Activated CD4-positive, CD25-positive, alpha-beta regulatory T cell (primary cell): Measurements from ENCODE around the gene NHLH2.

Experiments used
- DNase-seq, 4 experiments: peaks; one replicate each; lab custom pipeline; 2025; lab: John Stamatoyannopoulos, UW

The NHLH2 gene

DNA sequence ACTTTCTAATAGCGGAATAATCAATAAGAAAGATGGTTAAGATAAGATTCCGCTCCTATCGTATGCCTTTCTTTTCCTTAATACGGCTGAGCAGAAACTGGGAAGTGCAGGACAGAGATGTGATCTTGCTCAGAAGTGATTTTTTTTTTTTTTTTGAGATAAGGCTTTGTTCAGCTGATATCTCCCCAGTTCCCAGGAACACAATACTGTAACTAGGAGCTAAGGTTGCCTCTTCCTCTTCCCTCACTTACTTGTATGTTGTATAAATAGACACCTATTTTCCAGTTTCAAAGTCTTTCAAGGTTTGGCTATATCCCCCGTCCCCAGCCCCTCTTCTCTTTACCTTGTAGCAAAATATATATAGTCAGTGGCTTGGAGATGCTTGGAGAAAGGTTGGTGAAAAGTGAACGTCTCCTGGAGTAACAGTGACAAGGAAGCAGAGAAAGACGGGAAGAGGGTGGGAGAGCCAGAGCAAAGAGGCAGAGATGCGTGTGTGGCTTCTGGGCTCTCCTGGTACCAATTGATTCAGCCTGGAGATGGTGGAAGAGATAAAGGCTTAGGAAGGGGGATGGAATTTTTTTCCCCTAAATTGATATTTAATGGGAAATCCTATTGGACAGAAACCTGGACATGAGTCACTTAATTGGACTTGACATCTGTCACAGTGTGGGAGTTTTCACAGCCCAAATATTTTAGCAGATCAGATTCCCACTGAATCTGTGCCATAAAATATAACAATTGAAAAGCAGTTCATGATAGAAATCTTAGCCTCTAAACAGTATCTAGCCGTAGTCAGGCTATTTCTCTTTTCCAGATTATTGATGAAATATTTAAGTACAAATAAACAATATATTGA lies at the start of gene NHLH2:
NHLH2 (minus strand) TSS at position 522 of the 856 bp plus-strand sequence. CDS start 2,754 bp downstream, outside the sequence.
- no peak for DNase-seq

DNA sequence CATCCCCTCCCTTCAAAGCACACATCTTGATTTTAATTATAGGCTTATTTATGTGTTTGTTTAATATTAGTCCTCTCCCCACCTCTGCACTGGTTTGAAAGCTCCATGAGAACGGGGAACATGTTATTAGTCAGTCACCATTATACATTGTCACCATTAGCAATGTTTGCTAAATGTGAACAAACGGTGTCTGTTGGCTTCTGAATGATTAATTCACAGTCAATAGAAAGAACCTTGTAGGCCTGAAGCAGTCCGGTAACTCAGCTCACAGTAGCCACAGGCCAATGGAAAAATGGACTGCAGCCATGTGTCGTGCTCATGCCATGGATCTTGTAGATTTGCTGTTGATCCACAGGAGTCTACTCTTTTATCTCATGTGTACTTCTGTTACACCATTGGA lies 49.7 kb upstream of the NHLH2 start:
- DNase-seq, result no peak

DNA sequence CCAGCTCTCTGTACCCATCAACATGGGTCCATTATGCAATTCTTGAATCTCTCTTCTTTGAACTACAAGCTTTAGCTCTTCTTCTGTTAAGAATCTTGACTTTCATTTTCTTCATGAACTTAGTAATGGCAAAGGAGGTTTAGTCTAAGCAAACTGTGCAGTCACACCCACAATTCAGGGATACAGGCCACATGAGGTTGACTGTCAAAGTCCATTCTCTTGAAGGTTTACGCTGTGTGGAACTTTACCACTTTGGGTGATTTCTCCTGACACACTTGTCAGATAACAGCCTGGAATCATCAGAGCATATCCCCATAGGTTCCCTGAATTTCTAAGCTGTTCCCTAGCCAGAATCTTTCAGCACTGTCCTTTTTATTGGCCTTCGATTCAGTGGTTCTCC lies 48.0 kb upstream of the NHLH2 start:
- no peak for DNase-seq

- DNase-seq, result no peak
These were observed 42.3 kb upstream of the NHLH2 start for GRCh38 chr1:115882913-115883902.

DNA sequence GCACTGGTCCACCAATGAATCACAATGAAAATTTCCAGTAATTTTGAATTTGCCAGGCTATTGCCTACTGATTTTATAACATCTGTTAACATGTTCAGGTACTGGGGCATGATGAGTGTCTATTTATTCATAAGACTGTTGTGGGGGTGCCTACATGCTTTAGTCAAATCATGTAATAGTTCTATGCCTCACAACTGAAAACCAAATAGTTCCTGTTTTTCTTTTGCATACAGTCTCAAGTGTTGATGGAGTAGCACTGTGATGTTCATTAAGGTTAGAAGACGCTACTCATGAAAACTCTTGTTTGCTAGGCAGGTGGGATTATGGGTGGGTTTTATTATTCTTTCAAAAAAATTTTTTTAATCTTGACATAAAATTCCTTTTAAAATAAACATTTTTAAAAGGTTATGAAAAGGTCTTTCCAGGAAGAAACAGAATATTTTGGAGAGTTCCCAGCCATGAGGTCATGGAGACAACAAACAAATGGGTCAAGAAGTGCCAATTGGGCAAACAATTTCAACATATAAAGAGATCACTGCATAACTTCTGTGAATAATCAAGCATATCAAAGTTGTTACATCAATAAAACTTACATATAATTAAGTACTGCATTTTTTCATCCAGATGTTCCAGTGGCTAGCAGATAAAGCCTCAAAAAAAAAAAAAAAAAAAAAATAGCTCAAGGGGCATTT lies 40.2 kb upstream of the NHLH2 start:
- DNase-seq, result no peak

DNA sequence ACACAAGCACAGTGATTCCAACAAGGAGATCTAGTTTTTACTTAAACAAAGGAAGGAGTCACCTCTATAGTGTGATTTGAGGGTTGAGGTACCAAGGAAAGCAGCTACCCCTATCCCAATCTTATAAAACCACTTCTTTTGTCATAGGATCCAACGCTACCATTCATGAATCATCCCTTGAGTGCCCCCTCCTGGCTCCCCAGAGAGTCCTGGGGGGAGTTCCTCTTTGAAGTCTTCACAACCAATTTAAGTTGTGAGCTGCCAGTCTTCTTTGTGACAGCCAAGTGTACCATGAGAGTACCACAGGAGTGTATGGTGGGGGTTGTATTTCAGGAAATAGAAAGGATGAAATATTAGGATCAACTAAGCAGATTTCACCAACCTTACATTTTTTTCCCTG lies 39.1 kb upstream of the NHLH2 start:
- DNase-seq, result no peak

GRCh38 chr1:115877511-115877910 lies 36.6 kb upstream of the NHLH2 start:
- no peak for DNase-seq

DNA sequence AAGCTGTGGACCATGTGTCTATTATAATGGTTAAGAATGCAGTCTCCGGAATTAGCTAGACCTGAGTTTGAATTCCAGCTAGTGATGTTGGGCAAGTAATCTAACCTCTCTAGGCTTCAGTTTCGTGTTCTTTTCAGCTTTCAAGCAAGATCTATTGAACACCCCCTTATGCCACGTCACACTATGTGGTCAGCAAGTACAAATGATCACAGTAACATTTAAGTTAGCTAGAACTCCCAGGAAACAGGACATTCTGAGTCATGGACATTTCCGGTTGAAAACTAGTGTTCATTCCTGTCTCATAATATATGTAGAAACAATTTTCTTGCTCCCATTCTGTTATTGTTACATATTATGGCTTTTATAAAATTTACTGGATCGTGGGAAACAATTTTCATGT lies 34.0 kb upstream of the NHLH2 start:
- DNase-seq, result no peak

DNA sequence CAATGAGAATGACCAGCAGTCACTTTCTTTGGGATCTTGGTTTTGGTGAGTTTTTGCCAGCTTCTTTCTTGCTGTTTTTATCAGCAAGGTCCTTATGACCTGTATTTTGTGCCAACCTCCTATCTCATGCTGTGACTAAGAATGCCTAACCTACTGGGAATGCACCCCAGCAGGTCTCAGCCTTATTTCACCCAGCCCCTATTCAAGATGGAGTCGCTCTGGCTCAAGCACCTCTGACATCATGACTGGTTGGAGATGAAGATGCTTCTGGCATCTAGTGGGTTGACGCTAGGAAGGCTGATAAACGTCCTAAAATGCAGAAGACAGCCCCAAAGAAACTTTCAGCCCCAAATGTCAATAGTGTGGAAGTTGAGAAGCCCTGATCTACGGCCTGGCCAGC lies 33.6 kb upstream of the NHLH2 start:
- DNase-seq, result no peak

GRCh38 chr1:115873184-115873583 lies 32.3 kb upstream of the NHLH2 start:
- no peak for DNase-seq

DNA sequence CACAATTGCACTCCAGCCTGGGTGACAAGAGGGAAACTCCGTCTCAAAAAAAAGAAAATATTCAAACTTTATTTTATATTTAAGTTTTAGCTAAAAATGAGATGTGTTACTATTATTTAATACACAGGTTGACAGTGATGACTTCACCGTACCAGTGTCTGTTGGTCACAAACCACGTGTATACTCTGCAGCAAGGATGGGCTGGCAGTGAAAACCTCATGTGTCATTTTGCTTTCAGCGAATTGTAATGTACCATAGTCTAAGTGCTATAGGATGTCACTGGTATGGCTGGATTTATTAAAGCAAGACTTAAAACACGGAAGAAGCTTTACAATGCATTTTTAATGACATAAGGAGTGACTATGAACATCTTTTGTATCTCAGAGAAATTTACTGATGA lies 28.1 kb upstream of the NHLH2 start:
- no peak for DNase-seq

- no peak for DNase-seq
These were observed 26.3 kb upstream of the NHLH2 start for GRCh38 chr1:115867216-115867615.

DNA sequence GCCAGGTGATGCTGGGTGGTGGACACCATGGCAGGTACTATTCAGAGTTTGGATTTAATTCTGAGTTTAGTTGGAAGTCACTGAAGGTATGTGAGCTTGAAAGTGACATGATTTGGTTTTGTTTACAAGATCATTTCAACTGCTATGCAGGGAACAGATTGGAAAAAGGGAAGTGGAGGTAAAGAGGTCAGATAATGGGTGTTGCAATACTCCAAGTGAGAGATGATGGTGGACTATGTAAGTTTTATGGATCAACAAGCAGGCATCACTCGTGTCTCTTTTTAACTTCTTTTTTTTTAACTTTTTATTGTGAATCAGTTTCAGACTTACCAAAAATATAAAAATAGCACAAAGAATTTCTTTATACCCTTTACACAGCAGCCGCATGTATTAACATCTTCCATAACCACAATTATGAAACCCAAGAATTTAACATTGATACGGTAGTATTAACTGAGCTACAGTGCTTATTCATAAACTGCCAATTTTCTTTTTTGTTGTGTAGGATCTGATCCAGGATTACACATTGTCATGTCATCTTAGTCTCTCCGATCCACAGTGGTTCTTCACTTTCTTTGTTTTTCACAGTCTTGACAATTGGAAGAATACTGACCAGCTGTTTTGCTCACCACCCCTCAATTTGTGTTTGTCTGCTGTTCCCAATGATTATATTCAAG lies 24.9 kb upstream of the NHLH2 start:
- no peak for DNase-seq

- no peak for DNase-seq
These were observed 21.5 kb upstream of the NHLH2 start for GRCh38 chr1:115862403-115862802.

DNA sequence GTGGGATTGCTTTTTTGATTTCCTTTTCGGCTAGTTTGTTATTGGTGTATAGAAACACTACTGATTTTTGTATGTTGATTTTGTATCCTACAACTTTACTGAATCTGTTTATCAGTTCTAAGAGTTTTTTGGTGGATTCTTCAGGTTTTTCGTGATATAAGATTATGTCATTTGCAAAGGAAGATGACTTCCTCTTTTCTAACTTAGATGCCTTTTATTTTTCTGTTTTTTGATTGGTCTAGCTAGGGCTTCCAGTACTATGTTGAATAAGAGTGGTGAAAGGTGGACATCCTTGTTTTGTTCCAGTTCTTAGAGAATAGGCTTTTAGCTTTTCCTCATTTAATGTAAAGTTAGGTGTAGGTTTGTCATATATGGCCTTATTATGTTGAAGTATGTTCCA lies 13.1 kb upstream of the NHLH2 start:
- no peak for DNase-seq

DNA sequence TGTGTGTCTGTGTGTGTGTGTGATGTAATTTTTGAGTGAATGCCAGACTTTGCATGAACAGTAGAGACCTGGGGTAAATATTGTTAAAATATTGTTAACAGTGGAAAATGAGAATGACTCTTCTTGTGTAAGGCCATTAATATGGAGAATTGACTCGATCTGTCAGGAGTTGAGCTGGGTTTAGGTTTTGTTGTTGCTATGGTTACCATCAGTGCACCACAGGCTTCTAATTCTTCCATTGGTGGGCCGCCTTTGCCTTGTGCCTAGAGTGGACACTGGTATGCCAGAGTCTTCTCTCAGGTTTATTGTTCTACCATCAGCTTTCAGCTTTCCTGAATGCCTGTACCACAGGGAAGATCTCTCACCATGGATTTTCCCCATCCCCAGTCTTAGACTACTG lies 10.0 kb upstream of the NHLH2 start:
- no peak for DNase-seq

DNA sequence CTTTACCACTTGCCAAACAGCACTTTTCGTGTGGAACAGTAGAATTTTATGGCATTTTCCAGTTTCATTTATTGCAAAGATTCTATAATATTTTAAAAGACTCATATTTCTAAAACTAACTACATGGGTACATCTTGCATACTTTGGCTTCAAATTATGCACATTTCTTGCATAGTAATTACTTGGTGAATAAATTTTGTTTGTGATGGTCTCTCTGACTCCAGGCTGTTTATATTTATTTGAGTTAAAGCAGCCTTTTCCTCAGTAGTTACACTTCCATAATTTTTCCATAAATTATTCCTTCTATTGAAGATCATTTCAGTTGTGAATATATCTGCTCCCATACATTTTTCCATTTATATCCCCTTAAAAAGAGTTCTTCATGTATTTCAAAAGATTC lies 6.9 kb upstream of the NHLH2 start:
- DNase-seq, result no peak

DNA sequence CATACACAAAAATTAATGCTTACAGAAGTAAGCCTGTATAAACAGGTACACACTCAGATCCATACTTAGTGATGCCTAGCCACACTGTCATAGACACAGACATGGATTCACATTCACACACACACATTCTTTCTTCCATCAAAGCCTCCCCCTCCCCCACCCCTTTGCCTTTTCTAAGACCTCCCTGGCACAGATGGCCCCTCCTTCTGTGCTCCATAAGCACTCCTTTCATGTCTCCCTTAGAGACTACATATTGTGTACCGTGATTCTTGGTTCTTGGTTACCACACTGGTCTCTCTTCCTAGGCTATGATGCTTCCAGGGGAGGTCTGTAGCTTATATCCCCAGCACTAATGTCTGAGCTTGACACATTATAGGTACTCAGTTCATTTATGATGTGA lies 2.0 kb upstream of the NHLH2 start:
- no peak for DNase-seq

DNA sequence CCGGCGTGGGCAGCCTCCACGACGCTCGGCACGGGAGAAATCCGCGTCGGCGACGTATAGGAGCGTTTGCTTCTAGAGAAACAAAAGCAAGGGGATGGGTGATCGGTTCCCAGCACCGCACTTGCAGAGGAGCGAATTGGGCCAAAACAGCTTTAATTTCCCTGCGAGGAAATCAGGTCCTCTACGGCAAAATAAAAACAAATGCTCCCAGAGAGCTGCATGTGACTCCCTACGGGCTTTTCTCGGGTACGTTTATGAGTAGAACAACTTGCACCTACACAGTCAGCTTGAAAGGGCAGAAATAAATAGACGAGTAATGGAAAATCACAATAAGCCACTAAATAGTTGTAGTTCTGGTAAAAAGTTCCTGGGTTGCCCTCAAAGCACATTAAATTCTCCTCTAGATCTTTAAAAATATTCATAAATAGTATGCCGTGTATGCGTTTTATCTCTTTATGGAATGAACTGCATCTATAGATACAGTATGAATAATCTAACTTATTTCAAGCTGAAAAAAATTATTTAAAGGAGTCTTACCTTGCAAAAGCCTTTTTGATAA lies 1.2 kb downstream of the NHLH2 start:
- no peak for DNase-seq

DNA sequence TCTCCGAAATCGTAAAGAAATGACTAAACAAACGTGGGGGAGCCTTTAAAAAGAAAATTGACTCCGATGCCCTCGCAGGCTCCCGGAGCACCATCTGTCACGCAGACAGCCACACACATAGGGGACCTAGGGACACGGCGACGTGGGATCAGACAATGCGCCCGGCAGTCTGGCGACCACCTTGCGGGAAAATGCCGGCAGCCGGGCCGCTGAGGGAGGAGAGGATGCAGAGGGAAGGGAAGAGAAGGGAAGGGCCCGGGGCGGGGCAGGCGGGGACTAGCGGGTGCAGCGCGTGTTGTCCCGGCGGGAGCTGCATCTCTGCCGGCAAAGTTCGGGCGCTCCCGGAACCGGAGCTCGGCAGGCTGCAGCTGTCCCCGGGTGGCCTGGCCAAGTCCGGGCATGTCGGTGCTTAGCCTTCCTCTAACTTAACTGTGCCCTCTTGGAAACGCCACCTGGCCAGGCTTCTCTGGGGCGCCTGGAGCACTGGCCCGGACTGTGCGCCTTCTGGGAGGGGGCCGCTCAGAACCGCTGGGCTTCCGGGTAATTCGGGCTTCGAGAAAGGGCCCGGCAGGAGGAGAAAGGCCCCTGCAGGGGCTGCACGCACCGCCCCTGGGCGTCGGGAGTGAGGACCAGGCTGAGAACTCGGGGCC lies 1.8 kb downstream of the NHLH2 start:
- DNase-seq, result no peak
